ENCODE measurements around the gene SH3RF3. TPM values are rescaled to one million over a fixed set of nuclear protein-coding genes. Genes with fewer than 3 reads are reported as not detected.

The SH3RF3 gene
- total RNA-seq, 2 experiments from 2014 or later = 0.05 to 0.06 TPM

- CTCF ChIA-PET = no interaction called here
- Mint-ChIP-seq H3K4me3 (no peak overlapping the region), H3K27ac (no peak overlapping the region), H3K36me3 (no peaks in the 10 kb centered on the region), H3K4me1 (peaks cover 3% of the 10 kb centered on the region), H3K27me3 (no peaks in the 10 kb centered on the region), H3K9me3 (ENCODE audit: low read depth) (no peaks in the 10 kb centered on the region)
- DNase-seq = no peak
- ATAC-seq = no peak
These were observed 277.3 kb downstream of the SH3RF3 start for GRCh38 chr2:109406301-109406700.

- Mint-ChIP-seq H3K4me1 (peaks cover 3% of the 10 kb centered on the region), H3K36me3 (no peaks in the 10 kb centered on the region), H3K4me3 (no peak overlapping the region), H3K27me3 (no peaks in the 10 kb centered on the region), H3K27ac (no peak overlapping the region), H3K9me3 (ENCODE audit: low read depth) (no peaks in the 10 kb centered on the region)
- CTCF ChIA-PET = interaction anchor here (0.7 kb wide), 1 partner anchor 37 kb away, joined by 3 read pairs; no protein-coding TSS in a partner anchor
- no peak for DNase-seq
- ATAC-seq = no peak
These were observed 278.5 kb downstream of the SH3RF3 start for GRCh38 chr2:109407276-109408042.

- no peak for ATAC-seq
- H3K4me3 Mint-ChIP-seq = no peak overlapping the region
- no peak for DNase-seq
- no peak overlapping the region for H3K27ac Mint-ChIP-seq
- H3K27me3 Mint-ChIP-seq = no peaks in the 10 kb centered on the region
- no peaks in the 10 kb centered on the region for H3K36me3 Mint-ChIP-seq
- peaks cover 2% of the 10 kb centered on the region for H3K4me1 Mint-ChIP-seq
- no peaks in the 10 kb centered on the region for H3K9me3 Mint-ChIP-seq (ENCODE audit: low read depth)
- CTCF ChIA-PET = no interaction called here
These were observed 279.0 kb downstream of the SH3RF3 start for GRCh38 chr2:109408043-109408335.

- Mint-ChIP-seq H3K9me3 (ENCODE audit: low read depth) (no peaks in the 10 kb centered on the region), H3K36me3 (no peaks in the 10 kb centered on the region), H3K27ac (no peak overlapping the region), H3K27me3 (no peaks in the 10 kb centered on the region), H3K4me3 (no peak overlapping the region), H3K4me1 (no peaks in the 10 kb centered on the region)
- ATAC-seq (no peak), DNase-seq (no peak)
- CTCF ChIA-PET = no interaction called here
These were observed 280.5 kb downstream of the SH3RF3 start for GRCh38 chr2:109409321-109410038.

GRCh38 chr2:109410039-109410815 lies 281.2 kb downstream of the SH3RF3 start:
- H3K4me1 Mint-ChIP-seq = no peaks in the 10 kb centered on the region
- CTCF ChIA-PET = interaction anchor here (1.0 kb wide), 1 partner anchor 100 kb away, joined by 3 read pairs; no protein-coding TSS in a partner anchor
- no peaks in the 10 kb centered on the region for H3K9me3 Mint-ChIP-seq (ENCODE audit: low read depth)
- H3K27me3 Mint-ChIP-seq = no peaks in the 10 kb centered on the region
- no peak overlapping the region for H3K27ac Mint-ChIP-seq
- DNase-seq (no peak), ATAC-seq (no peak)
- no peaks in the 10 kb centered on the region for H3K36me3 Mint-ChIP-seq
- H3K4me3 Mint-ChIP-seq = no peak overlapping the region

- DNase-seq (no peak), ATAC-seq (no peak)
- CTCF ChIA-PET = no interaction called here
- Mint-ChIP-seq H3K27ac (no peak overlapping the region), H3K36me3 (no peaks in the 10 kb centered on the region), H3K9me3 (ENCODE audit: low read depth) (no peaks in the 10 kb centered on the region), H3K27me3 (no peaks in the 10 kb centered on the region), H3K4me1 (no peaks in the 10 kb centered on the region), H3K4me3 (no peak overlapping the region)
These were observed 282.8 kb downstream of the SH3RF3 start for GRCh38 chr2:109411640-109412325.

DNA sequence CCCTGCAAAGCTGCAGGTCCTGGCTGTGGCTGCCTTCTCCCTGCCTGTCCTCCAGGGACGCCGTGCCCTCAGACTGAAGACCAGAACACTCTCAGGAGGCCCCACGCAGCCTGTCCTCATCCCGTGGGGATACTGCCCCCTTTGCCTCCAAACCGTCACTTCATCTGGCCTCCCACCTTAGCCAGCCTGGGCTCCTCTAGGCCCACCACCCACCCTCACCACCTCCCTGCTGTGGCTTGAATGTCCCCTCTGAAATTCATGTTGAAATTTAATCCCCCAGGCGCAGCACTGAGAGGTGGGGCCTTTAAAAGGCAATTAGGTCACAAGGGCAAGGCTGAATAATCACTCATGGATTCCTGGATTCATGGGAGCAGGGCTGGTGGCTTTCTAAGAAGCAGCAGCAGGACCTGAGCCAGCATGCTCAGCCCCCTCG lies 286.6 kb downstream of the SH3RF3 start:
- Mint-ChIP-seq H3K4me1 (no peaks in the 10 kb centered on the region), H3K27ac (no peak overlapping the region), H3K27me3 (no peaks in the 10 kb centered on the region), H3K4me3 (no peak overlapping the region), H3K36me3 (no peaks in the 10 kb centered on the region), H3K9me3 (ENCODE audit: low read depth) (no peaks in the 10 kb centered on the region)
- DNase-seq (no peak), ATAC-seq (no peak)
- CTCF ChIA-PET = no interaction called here

DNA sequence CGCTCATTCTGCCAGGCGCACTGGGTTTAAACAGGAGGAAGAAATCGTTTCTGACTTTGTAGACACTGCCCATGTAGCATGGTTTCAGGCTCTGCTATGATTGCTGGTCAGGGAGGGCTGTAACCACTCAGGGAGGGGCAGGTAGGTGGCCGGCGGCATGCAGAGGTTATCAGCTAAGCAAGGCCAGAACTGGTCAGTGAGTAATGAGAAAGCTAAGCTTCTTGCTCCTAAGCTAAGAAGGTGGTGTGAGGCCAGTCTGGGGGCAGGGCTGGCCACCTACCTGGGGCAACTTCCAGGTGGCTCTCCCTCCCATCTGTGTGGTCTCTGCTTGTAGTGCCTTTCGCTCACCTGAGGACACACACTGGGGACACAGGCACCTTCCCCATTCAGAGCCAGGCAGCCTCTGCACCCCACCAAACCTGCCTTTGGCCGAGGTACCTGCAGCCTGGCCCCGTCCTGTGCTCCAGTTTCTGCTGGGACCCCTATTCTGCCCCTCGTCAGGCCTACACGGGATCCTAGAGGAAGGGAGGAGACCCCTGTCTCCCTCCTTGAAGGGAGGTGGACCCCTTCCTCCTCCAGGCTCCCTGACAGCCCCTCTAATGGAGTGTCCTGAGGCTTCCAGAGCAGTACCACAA lies 288.8 kb downstream of the SH3RF3 start:
- DNase-seq = no peak
- H3K27ac Mint-ChIP-seq = no peak overlapping the region
- no peaks in the 10 kb centered on the region for H3K4me1 Mint-ChIP-seq
- CTCF ChIA-PET = no interaction called here
- H3K4me3 Mint-ChIP-seq = no peak overlapping the region
- no peaks in the 10 kb centered on the region for H3K36me3 Mint-ChIP-seq
- no peaks in the 10 kb centered on the region for H3K9me3 Mint-ChIP-seq (ENCODE audit: low read depth)
- no peak for ATAC-seq
- H3K27me3 Mint-ChIP-seq = no peaks in the 10 kb centered on the region

- DNase-seq = no peak
- Mint-ChIP-seq H3K4me3 (no peak overlapping the region), H3K36me3 (no peaks in the 10 kb centered on the region), H3K27me3 (no peaks in the 10 kb centered on the region), H3K4me1 (no peaks in the 10 kb centered on the region), H3K27ac (no peak overlapping the region), H3K9me3 (ENCODE audit: low read depth) (no peaks in the 10 kb centered on the region)
- CTCF ChIA-PET = no interaction called here
- no peak for ATAC-seq
These were observed 289.7 kb downstream of the SH3RF3 start for GRCh38 chr2:109418716-109419115.

DNA sequence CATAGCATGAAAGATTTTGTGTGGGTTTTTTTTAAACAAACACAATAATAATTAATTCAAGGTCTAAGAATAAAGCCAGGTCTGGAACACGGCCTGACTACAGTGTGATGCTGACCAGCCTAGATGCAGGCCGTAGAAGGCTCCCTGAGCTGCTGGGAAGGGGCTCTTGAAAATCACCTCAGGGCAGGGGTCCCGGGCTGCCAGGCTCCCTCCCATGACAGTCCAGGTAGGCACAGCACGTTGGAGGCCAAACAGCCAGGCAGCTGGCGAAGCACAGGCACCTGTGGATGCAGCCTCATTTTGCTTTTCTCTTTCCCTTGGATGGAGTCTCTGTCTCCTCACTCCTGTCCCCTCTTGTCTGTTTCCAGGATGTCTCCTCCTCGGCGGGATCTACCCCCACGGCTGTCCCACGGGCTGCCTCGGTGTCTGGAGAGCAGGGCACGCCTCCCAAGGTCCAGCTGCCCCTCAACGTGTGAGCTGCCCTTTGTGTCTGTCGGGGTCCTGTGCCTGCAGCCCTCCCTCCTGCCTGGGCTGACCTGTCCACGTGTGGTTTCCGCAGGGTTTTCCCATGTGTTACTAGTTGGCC lies 290.3 kb downstream of the SH3RF3 start:
- Mint-ChIP-seq H3K27me3 (no peaks in the 10 kb centered on the region), H3K4me1 (no peaks in the 10 kb centered on the region), H3K9me3 (ENCODE audit: low read depth) (no peaks in the 10 kb centered on the region), H3K27ac (no peak overlapping the region), H3K4me3 (no peak overlapping the region), H3K36me3 (no peaks in the 10 kb centered on the region)
- CTCF ChIA-PET = no interaction called here
- DNase-seq = no peak
- ATAC-seq = no peak

DNA sequence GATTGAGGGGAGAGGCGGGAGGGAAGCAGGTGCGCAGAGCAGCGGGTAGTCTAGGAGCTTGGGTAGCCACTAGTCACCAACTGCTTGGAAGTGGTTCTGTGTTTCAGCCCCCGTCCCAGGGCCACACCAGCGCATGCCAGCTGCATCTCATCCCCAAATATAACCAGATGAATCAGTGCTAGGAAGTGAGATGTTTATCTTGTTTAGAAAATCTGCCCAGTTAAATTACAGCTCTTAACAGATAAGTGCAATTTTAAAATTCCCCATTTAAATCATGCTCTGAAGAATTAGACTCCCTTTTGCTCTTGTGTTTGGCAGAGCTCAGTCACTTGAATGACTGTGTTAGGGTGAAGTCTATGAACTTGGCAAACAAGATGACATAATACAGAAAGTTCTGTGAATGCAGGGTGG lies 291.0 kb downstream of the SH3RF3 start:
- no peak for ATAC-seq
- Mint-ChIP-seq H3K9me3 (ENCODE audit: low read depth) (no peaks in the 10 kb centered on the region), H3K36me3 (no peaks in the 10 kb centered on the region), H3K27me3 (no peaks in the 10 kb centered on the region), H3K4me3 (no peak overlapping the region), H3K4me1 (no peaks in the 10 kb centered on the region), H3K27ac (no peak overlapping the region)
- DNase-seq = no peak
- CTCF ChIA-PET = no interaction called here

DNA sequence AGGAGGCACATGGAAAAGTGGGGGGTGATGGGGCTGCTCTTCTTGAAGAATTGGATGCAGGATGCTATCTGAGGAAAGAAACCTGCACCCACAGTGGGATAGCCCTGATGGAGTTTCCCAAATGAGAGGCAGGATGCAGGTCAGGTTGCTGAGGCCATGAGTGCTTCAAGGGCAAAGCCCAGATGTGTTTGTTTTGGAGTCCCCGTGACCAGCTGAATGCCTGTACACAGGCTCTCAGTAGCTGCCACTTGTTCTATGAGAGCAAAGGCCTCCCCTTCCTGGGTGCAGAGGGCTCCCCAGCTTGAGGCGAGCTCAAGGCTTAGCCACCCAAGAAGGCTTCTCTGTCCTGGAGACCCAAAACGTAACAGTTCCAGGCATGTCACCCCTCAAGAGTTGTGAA lies 292.1 kb downstream of the SH3RF3 start:
- Mint-ChIP-seq H3K27me3 (peaks cover 2% of the 10 kb centered on the region), H3K4me1 (no peaks in the 10 kb centered on the region), H3K27ac (no peak overlapping the region), H3K36me3 (no peaks in the 10 kb centered on the region), H3K9me3 (ENCODE audit: low read depth) (no peaks in the 10 kb centered on the region), H3K4me3 (no peak overlapping the region)
- CTCF ChIA-PET = interaction anchor here (0.6 kb wide), 1 partner anchor 50 kb away, joined by 5 read pairs; no protein-coding TSS in a partner anchor
- DNase-seq = no peak
- ATAC-seq = no peak

GRCh38 chr2:109421642-109422041 lies 292.6 kb downstream of the SH3RF3 start:
- no peak overlapping the region for H3K27ac Mint-ChIP-seq
- no peaks in the 10 kb centered on the region for H3K4me1 Mint-ChIP-seq
- H3K9me3 Mint-ChIP-seq (ENCODE audit: low read depth) = no peaks in the 10 kb centered on the region
- no peak for ATAC-seq
- no peak for DNase-seq
- no peak overlapping the region for H3K4me3 Mint-ChIP-seq
- peaks cover 7% of the 10 kb centered on the region for H3K27me3 Mint-ChIP-seq
- H3K36me3 Mint-ChIP-seq = no peaks in the 10 kb centered on the region
- CTCF ChIA-PET = interaction anchor here (0.6 kb wide), 1 partner anchor 49 kb away, joined by 5 read pairs; no protein-coding TSS in a partner anchor
